ENCODE results near the gene ATP9B. TPM values are rescaled to one million over a fixed set of nuclear protein-coding genes. Genes with fewer than 3 reads are reported as not detected.

The ATP9B gene
- total and polyA plus RNA-seq, 2 donors from 2014 or later = 10.0 to 48.2 TPM

DNA sequence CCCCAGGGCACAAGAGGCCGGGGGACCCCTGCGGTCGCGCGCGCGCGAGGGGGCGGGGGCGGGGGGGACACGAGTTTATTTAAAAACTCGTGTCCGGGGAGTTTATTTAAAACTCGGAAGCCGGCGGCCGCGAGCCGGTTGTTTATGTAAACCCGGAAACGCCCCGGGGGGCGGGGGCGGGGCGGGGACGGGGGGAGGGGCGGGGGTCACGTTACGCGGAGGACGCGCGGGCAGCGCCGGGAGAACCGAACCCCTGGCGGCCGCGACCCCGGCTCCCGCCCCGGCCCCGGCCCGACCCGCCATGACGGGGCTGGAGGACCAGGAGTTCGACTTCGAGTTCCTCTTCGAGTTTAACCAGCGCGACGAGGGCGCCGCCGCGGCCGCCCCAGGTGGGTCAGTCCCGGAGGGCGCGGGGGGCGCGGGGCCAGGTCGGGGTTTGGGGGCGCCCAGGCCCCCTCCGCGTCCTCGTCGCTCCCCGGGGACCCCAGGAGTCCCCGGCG, 330.9 kb downstream of the ATP9B start:
- Histone ChIP-seq H3K4me1 (ENCODE audit: control insufficient read depth in 2 of 3, insufficient read depth in 2 of 3, low read depth in 1 of 3, low read length in 3 of 3) (peaks cover 0 to 5% (median 0%) of the 10 kb centered on the region in 3 donors), H3K9me3 (ENCODE audit: control insufficient read depth in 2 of 3, insufficient read depth in 1 of 3, low read length in 3 of 3) (no peaks in the 10 kb centered on the region), H3K27ac (ENCODE audit: low read depth in 2 of 2, low read length in 2 of 2) (peak overlapping the region; percentile 20 to 51), H3K4me3 (ENCODE audit: low read length in 3 of 3) (peak overlapping the region in 1 of 3 donors; percentile 41), H3K27me3 (ENCODE audit: control insufficient read depth, insufficient read depth, low read length) (peaks cover 6% of the 10 kb centered on the region), H3K9ac (ENCODE audit: low read length in 3 of 3) (no peak overlapping the region), H3K36me3 (ENCODE audit: control insufficient read depth in 2 of 3, insufficient read depth in 3 of 3, low read length in 3 of 3) (no peaks in the 10 kb centered on the region)
- DNase-seq = peak in 3 of 5 donors; percentile 43 to 88 (median 52)
- FAIRE-seq = no peak
- TF ChIP-seq, protein P1, sequence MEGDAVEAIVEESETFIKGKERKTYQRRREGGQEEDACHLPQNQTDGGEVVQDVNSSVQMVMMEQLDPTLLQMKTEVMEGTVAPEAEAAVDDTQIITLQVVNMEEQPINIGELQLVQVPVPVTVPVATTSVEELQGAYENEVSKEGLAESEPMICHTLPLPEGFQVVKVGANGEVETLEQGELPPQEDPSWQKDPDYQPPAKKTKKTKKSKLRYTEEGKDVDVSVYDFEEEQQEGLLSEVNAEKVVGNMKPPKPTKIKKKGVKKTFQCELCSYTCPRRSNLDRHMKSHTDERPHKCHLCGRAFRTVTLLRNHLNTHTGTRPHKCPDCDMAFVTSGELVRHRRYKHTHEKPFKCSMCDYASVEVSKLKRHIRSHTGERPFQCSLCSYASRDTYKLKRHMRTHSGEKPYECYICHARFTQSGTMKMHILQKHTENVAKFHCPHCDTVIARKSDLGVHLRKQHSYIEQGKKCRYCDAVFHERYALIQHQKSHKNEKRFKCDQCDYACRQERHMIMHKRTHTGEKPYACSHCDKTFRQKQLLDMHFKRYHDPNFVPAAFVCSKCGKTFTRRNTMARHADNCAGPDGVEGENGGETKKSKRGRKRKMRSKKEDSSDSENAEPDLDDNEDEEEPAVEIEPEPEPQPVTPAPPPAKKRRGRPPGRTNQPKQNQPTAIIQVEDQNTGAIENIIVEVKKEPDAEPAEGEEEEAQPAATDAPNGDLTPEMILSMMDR (IDR thresholded peaks at IDR 0.05; ENCODE audit: borderline replicate concordance, extremely low read depth, insufficient read depth) = no peak
- intact Hi-C loops (cut with DNase I) = no loop called here

DNA sequence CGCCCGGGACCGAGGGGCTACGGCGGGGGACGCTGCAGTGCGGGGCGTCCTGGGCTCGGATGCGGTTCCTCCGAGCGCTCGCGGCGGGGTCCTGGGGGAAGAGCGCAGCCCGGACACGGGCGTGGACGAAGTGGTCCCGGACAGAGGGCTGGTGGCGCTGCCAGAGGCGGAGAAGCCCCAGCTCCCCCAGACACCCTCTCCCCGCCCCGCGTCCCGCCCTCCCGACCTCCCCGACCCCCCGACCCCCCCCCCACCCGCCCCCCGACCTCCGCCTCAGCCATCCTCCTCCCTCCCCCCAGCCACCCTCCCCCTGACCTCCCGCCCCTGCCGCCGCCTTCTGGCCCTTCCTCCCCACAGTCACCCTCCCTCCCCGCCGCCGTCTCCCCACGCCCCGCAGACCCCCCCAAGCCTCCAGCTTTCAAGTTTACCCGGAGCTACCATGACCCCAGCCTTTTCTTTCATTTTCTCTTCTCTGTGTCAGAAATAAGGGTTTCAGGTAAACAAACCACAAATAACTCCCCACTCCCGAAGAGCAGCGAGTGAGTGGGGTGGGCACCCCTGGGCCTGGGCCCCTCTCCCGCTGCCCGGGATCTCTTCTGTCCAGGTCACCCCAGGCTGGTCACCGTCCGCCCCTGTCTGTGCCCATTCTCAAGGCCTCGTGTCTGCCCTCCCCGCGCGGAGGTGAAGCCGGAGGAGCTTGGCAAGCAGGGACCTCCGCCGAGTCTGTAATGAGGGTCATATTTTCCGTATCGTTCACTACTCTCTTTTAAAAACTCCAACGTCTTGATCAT, 331.6 kb downstream of the ATP9B start:
- H3K4me1 ChIP-seq (ENCODE audit: control insufficient read depth in 2 of 3, insufficient read depth in 2 of 3, low read depth in 1 of 3, low read length in 3 of 3) = peaks cover 0 to 5% (median 0%) of the 10 kb centered on the region in 3 donors
- intact Hi-C loops (cut with DNase I) = no loop called here

DNA sequence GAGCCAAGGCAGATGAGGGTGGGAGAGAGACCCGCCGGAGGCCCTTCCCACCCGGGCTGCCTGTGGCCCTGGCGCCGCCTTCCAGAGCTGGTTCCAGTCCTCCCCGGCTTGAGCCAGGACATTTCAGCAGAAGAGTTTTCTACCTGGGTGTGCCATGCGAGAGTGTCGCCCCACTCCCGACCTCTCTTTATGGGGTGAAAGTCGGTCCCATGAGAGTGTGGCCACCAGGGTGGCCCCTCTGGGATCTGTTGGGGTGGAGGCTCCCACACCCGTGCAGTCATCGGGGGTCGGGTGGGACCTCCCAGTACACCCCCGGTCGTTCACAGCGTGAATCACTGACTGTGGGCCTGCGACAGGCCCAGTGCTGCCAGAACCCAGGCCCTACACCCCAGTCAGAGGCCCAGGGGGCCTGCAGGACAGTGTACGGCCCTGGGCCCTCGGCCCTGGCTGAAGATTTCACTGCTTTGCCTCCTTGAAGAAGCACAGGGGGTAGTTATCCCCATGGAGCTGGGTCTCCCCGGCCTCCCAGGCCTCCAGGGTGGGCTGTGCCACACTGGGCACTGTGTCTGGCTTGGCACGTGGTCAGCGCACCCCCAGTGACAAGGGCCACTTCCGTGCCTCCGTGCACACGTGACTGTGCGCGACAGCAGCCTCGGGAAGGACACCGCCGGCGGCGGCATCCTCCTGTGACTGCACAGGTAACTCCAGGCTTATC, 332.5 kb downstream of the ATP9B start:
- no peaks in the 10 kb centered on the region for H3K36me3 ChIP-seq (ENCODE audit: control insufficient read depth in 2 of 3, insufficient read depth in 3 of 3, low read length in 3 of 3)
- peak overlapping the region in 1 of 2 donors; percentile 16 for H3K27ac ChIP-seq (ENCODE audit: low read depth in 2 of 2, low read length in 2 of 2)
- FAIRE-seq (no peak), DNase-seq (peak in 1 of 5 donors; percentile 76)
- TF ChIP-seq, protein P1 (IDR thresholded peaks at IDR 0.05; ENCODE audit: borderline replicate concordance, extremely low read depth, insufficient read depth) = no peak
- H3K9me3 ChIP-seq (ENCODE audit: control insufficient read depth in 2 of 3, insufficient read depth in 1 of 3, low read length in 3 of 3) = no peaks in the 10 kb centered on the region
- intact Hi-C loops (cut with DNase I) = no loop called here
- H3K27me3 ChIP-seq (ENCODE audit: control insufficient read depth, insufficient read depth, low read length) = peaks cover 6% of the 10 kb centered on the region
- H3K9ac ChIP-seq (ENCODE audit: low read length in 3 of 3) = no peak overlapping the region
- peaks cover 0 to 4% (median 0%) of the 10 kb centered on the region in 3 donors for H3K4me1 ChIP-seq (ENCODE audit: control insufficient read depth in 2 of 3, insufficient read depth in 2 of 3, low read depth in 1 of 3, low read length in 3 of 3)
- H3K4me3 ChIP-seq (ENCODE audit: low read length in 3 of 3) = no peak overlapping the region

More for the DNA sequence above, 331.6 kb downstream of the ATP9B start:
- Histone ChIP-seq H3K27ac (ENCODE audit: low read depth in 2 of 2, low read length in 2 of 2) (peak overlapping the region; percentile 20 to 51), H3K36me3 (ENCODE audit: control insufficient read depth in 2 of 3, insufficient read depth in 3 of 3, low read length in 3 of 3) (no peaks in the 10 kb centered on the region), H3K9me3 (ENCODE audit: control insufficient read depth in 2 of 3, insufficient read depth in 1 of 3, low read length in 3 of 3) (no peaks in the 10 kb centered on the region), H3K4me3 (ENCODE audit: low read length in 3 of 3) (peak overlapping the region in 1 of 3 donors; percentile 29), H3K27me3 (ENCODE audit: control insufficient read depth, insufficient read depth, low read length) (peaks cover 6% of the 10 kb centered on the region), H3K9ac (ENCODE audit: low read length in 3 of 3) (no peak overlapping the region)
- FAIRE-seq = no peak
- DNase-seq = peak in 1 of 5 donors; percentile 80
- TF ChIP-seq, protein P1 (IDR thresholded peaks at IDR 0.05; ENCODE audit: borderline replicate concordance, extremely low read depth, insufficient read depth) = no peak
